Activated CD4-positive, alpha-beta T cell treated with anti-CD3 and anti-CD28 coated beads, Interleukin-10, Interleukin-2, amounts not matched to agents 100 ng/mL and 50 ng/mL, durations not matched to agents 16 hours and 8 hours (primary cell): ENCODE data around the gene MYO5A.
A peak's percentile ranks its signal among the peaks of the same experiment; 100 is the strongest.
"Not testable (repeated sequence)": the region's sequence is repeated elsewhere in the genome, so short reads cannot be mapped to it uniquely, and the experiment has no call there.

Source experiments
- DNase-seq: peaks from one replicate; pipeline ENCODE4 v3.0.0-alpha.2; 2020

Gene MYO5A

DNA sequence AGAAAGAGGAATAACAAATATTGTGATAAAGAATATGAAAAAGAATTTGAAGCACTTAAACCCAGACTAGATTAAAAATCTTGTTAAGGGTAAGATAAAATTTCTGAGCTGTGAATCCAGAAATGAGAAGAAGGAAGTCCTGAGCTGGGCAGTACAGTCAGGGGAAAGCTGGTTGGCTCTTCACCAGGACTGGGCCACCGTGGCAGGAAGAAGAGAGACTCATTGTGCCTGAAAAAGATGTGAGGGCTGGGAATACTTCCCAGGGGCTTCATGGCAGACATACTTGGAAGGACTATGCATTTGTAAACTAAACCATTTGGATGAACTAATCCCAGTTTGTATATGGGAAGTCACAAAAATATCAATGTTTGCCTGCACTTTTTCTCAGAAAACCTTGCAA lies 204.6 kb downstream of the MYO5A start:
- no peak for DNase-seq

DNA sequence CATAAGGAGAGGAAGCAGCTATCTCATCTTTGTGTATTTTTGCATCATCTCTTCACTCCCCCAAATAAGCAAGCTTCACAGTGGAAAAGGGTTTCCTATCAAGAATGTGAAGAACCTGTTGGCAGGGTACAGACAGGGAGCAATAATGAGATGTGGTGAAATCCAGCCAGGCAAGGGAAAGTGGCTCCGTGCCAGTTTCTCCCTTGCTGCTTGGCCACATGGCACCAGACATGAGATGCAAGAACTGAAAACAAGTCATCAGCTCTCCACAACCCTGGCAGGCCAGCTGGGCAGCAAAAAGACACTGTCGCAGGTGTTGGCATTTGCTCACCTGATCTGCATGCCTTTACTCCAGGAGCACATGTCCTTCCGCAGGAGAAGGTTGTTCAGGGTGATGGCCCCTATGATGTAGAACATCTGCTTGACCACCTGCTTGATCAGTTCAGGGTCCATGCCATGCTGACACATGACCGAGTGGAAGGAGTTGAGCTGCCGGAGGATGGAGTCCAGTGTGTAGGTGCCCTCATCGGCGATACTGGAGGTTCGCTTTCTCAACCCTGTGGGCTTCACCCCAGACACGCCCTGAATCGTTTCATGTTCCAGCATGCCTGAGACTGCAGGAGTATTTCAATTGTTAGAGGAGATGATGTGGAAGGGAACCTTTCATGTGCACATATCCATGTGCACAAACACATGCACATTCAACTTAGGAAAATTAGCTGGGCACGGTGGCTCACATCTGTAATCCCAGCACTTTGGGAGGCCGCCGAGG lies 209.8 kb downstream of the MYO5A start:
- no peak for DNase-seq

DNA sequence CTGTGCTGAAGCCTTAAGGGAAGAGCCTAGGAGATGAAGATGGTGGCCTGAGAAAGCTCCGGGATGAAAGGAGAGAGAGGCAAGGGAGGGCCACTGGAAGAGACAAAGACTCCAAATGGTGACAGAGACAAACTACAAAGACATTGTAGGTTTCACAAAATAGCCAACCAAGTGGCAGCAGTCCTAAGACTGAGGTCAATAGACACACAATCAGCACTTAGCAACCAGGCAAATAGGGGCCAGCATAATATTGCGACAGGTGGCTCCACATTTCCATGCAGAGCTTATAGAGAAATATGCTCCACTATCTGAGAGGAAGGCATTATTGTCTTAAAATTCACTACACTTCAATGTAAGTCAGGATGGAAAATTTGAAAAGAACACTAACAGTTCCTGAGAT lies 211.0 kb downstream of the MYO5A start:
- no peak for DNase-seq

DNA sequence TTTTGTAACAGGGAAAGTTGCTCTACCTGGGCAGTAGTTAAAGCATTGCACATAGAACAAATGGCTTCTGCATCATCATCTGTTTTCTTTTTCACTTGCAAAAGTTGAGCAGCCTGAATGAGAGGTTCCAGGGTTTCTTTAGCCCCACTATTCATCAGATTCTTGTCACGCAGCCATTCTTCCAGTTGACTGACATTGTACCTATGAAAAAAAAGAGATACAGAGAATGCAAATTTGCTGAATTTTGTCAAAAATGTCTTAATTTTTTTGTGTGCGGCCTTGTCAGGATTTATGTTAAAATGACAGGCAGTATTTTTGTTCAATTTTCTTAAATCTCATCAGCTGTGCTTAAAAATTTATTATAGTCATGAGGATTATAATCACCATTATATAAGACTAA lies 211.7 kb downstream of the MYO5A start:
- no peak for DNase-seq

GRCh38 chr15:52309154-52309548 lies 219.5 kb downstream of the MYO5A start:
- peak; percentile 41 for DNase-seq

- no peak for DNase-seq
Observed at GRCh38 chr15:52308446-52309153, 220.1 kb downstream of the MYO5A start.

DNA sequence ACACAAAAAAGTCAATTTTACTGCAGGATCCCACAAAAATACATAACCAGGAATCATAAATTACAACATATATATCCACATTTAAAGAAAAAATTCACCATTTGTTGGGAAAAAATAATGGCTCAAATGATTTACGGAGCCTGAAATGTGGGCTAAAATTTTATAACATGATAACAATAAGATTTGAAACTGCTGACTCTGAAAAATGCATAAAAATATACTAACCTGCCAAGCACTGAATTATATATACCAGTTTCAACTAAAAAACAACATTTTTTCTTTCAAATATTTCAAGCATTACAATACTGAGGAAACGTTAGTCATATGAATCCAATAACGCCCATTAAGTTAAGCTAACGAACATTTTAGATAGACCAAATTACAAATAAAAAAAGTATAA lies 220.8 kb downstream of the MYO5A start:
- DNase-seq, result no peak

DNA sequence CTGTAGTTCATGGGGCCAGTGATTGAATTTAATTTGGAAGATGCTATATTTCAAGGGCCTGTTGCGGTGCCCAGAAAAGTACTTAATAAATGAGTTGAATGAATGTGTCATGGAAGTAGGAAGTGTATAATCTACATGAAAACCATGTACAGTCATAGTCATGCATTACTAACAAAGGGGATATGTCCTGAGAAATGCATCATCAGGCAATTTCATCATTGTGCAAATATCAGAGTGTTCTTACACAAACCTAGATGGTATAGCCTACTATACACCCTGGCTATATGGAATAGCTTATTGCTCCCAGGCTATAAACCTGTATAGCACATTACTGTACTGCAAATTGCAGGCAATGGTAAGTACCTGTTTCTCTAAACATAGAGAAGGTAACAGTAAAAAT lies 222.4 kb downstream of the MYO5A start:
- no peak for DNase-seq

DNA sequence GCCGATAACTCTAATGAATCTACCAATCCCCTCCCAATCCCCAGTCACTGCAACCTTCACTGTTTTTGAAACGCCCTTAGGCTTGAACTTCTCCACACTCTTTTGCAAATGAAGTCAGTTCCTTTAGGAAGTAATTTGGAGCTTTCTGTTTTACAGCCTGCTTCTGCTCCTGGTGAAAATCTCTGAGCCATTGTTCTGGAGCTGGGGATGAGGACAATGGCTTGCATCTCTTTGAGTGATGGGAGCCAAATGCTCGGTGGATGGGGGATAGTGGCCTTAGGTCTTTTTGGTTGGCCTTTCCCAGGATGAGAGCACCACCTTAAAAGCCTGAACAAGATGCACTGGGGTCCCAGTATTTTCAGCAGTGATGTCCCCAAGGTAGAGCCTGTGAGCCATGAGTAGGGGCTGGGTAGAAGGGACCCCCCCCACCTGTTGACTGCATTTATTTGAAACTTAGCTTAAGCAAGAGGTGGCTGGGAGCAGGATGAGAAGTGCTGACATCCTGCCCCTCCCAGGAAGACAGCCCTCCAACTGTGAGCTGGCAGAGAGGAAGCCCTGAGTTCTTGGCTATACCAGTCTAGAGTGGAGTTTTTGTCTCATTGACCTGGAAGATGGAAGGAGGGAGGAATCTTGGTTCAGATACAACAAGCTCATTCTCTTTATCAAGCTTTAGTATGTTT lies 225.4 kb downstream of the MYO5A start:
- DNase-seq, result no peak

DNA sequence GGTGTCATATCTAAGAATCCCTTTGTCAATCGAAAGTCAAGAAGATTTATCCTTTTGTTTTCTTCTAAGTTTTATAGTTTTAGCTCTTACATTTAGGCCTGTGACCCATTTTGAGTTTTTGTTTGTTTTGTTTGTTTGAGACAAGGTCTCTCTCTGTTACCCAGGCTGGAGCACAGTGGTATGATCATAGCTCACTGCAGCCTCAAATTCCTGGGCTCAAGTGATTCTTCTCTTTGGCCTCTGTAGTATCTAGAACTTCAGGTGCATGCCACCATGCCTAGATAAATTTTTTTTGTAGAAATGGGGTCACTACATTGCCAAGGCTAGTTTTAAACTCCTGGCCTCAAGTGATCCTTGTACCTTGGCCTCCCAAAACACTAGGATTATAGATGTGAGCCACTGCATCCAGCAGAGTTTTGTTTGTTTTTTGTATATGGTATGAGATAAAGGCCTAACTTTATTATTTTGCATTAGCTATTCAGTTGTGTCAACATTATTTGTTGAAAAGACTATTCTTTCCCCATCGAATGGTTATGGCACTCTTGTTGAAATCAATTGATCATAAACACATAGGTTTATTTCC lies 227.3 kb downstream of the MYO5A start:
- no peak for DNase-seq

DNA sequence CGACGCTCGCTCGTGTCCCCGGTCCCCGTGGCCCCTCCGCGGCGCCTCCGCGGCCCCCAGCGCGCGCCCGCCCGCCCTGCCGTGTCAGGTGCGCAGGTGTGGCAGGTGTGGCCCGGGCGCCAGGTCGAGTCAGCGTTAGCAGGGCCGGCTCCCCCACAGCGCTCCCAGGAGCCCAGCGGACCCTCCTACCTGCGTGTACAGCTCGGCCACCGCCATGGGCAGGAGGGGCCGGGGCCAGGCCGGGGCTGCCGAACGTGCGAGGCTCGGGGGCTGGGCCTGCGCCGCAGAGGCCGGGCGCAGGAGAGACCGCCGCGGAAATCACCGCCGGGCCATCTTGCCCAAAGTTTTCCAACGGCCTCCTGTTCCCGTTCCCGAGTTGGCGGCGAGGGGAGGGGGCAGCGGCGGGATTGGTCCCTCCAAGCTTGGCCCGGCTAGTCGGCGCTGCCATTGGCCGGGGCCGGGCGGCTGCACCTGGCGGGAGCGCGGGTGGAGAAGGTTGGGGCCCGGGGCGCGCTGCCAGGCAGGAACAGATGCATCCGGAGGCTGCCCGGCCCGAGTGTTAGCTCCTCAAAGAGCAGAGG lies 233.2 kb downstream of the MYO5A start, which contains the start of gene MYO5C:
Gene MYO5C, minus strand, starts transcription at position 384 of the 581 bp plus-strand sequence. Its CDS starts 168 bp downstream, at position 216.
- no peak for DNase-seq

GRCh38 chr15:52294881-52295420 lies 233.7 kb downstream of the MYO5A start:
- no peak for DNase-seq

DNA sequence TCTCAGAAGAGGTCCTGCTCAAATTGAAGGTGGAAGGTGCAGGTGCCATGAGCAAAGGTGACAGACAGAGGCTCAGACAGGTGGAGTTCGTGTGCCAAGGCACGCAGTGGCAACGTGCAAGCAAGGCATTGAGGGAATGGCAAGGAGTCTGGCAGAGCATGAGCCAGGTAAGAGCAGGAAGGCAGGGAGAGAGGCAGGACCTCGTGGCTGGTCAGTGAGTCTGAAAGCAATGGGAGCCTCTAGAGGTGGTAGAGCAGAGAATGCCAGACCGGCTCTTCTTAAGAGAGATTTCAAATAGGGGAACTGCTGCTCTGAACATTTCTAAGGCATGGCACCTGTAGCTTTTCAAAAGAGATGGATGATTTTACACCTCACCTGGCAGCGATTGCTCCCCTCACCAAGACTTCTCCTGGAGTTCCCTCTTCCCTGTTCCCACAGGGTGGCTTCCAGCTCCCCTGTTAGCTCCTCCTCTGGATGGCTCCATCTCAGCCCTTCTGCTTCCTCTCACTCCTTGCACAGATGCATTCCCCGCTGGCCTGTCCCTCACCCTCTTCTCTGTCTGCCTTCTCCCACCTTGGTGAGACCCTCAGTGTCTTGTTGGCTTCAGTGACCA lies 235.8 kb downstream of the MYO5A start:
- no peak for DNase-seq

DNA sequence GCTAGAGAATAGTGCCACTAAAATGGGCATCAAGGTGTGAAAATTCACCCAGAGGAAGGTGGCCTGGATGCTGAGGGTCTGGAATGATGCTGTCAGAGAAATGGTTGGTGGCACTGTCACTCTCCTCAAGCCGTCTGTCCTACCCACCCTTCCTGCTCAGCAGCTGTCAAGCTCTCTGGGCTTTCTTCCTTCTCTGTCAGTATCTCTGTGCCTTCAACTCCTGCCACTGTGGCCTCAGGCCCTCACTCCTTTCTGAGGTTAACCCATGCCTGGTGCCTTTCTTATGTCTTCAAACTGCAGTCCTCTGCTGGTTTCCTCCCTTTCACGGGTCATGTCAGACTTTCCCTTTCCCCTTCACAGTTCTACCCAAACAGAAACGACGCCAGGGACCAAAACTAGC lies 237.5 kb downstream of the MYO5A start:
- peak; percentile 13 for DNase-seq

GRCh38 chr15:52290800-52291199 lies 237.9 kb downstream of the MYO5A start:
- DNase-seq, result no peak

GRCh38 chr15:52290329-52290728 lies 238.4 kb downstream of the MYO5A start:
- DNase-seq, result peak; percentile 30

- no peak for DNase-seq
Observed at GRCh38 chr15:52289629-52290081, 239.0 kb downstream of the MYO5A start.

DNA sequence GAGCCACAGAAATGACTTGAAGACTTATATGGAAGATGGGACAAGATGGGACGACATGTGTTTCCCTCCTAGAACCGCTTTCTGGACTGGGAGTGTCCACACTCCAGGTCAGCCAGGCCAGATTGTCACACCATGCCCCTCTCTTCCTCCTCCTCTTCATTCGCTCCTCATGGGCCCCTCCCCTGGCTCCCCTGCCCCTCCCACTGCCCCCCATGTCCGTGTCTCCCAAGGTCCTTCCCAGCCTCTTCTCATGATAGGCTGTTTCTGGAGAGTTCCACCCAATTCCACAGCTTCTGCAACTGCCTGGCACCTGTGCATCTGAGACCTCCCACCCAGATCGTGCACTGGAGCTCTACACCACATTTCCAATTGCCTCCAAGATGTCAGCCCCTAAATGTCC lies 239.7 kb downstream of the MYO5A start:
- no peak for DNase-seq

- no peak for DNase-seq
Observed at GRCh38 chr15:52288051-52288942, 240.4 kb downstream of the MYO5A start.

DNA sequence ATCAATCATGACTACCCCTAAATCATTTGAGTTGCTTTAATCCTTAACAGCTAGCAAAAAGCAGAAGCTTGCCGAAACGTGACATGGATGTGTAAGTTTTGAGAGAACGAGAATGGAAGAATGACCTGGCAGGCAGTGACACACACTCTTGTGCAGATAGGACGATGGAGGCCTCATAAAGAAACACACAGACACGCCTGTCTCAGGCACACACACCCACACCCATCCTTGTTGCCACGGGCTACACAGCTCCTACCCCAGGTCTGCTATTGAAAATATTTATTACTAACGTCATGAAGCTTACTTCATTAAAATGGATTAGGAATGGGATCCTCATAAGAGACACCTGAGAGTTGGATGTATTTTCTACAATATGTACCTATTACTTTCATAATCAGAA lies 241.6 kb downstream of the MYO5A start:
- no peak for DNase-seq

- DNase-seq, result not testable (repeated sequence)
Observed at GRCh38 chr15:52285941-52286340, 242.7 kb downstream of the MYO5A start.
